IMR-90 (cell line): ENCODE results near the gene PTGES2. TPM values are rescaled to one million over a fixed set of nuclear protein-coding genes. Genes with fewer than 3 reads are reported as not detected.

Source experiments
- ATAC-seq: fragments of 200-7000 bp; cut with Tn5 transposase; 2 replicates; pipeline ENCODE4 v1.9.1; 2020; ENCODE audit warnings: low read depth, mild to moderate bottlenecking, moderate library complexity
- BruUV-seq: library from RNA; stranded (reverse); fragments of 400-500 nt; replicated peaks from 2 replicates; lab custom pipeline; 2021; lab: Mats Ljungman, UMichigan
- CTCF ChIA-PET: fragments of 300-600 bp; formaldehyde crosslinking; extraction: SDS; loops from one replicate; lab custom pipeline; 2021; ENCODE audit warnings: antibody characterized with exemption; lab: Yijun Ruan, JAX
- POLR2A ChIA-PET: fragments of 300-600 bp; sonication (Branson Sonifier 250); formaldehyde crosslinking; loops from one replicate; lab custom pipeline; 2022; ENCODE audit warnings: antibody characterized with exemption; ENCODE audit not compliant: unreplicated experiment; lab: Charles Lee
- DNase-seq: peaks from one replicate; pipeline ENCODE4 v3.0.0; 2013
- H2AFZ ChIP-seq: replicated peaks from 2 replicates; pipeline ENCODE3; 2013; ENCODE audit warnings: low read length, mild to moderate bottlenecking; ENCODE audit not compliant: poor library complexity
- H2AK5ac ChIP-seq: 2 replicates; pipeline ENCODE4 v1.6.1; 2013; ENCODE audit warnings: low read depth, low read length, inconsistent platforms
- H2AK9ac ChIP-seq: replicated peaks from 2 replicates; pipeline ENCODE3; 2013; ENCODE audit warnings: mild to moderate bottlenecking, low read depth, low read length, moderate library complexity; ENCODE audit not compliant: poor library complexity
- H2BK120ac ChIP-seq: 2 replicates; pipeline ENCODE4 v1.6.1; 2013; ENCODE audit warnings: low read depth, low read length, inconsistent platforms
- H2BK15ac ChIP-seq: 3 replicates; pipeline ENCODE4 v1.6.1; 2013; ENCODE audit warnings: low read depth, low read length, inconsistent platforms
- H2BK20ac ChIP-seq: 2 replicates; pipeline ENCODE4 v1.6.1; 2013; ENCODE audit warnings: low read depth, mild to moderate bottlenecking, inconsistent platforms, low read length, moderate library complexity
- H2BK5ac ChIP-seq: 2 replicates; pipeline ENCODE4 v1.6.1; 2013; ENCODE audit warnings: mild to moderate bottlenecking, low read depth, low read length, inconsistent platforms; ENCODE audit not compliant: poor library complexity, severe bottlenecking
- H3K14ac ChIP-seq: replicated peaks from 2 replicates; pipeline ENCODE4 v1.6.1; 2013; ENCODE audit warnings: low read depth, low read length, inconsistent platforms
- H3K18ac ChIP-seq: 2 replicates; pipeline ENCODE4 v1.6.1; 2013; ENCODE audit warnings: low read depth, low read length, control low read depth
- H3K23ac ChIP-seq: 2 replicates; pipeline ENCODE4 v1.6.1; 2013; ENCODE audit warnings: low read depth, low read length, inconsistent platforms
- H3K27ac ChIP-seq: 2 replicates; pipeline ENCODE4 v1.5.1; 2013; ENCODE audit warnings: mild to moderate bottlenecking, control low read depth, low read length; ENCODE audit not compliant: insufficient read depth
- H3K27me3 ChIP-seq: 2 replicates; pipeline ENCODE4 v1.6.1; 2013; ENCODE audit warnings: low read length; ENCODE audit not compliant: control insufficient read depth, insufficient read depth
- H3K36me3 ChIP-seq: 2 replicates; pipeline ENCODE4 v1.6.1; 2013; ENCODE audit warnings: low read length, mixed read lengths; ENCODE audit not compliant: control insufficient read depth, insufficient read depth
- H3K4ac ChIP-seq: 2 replicates; pipeline ENCODE4 v1.6.1; 2013; ENCODE audit warnings: low read depth, low read length, inconsistent platforms
- H3K4me1 ChIP-seq: 2 replicates; pipeline ENCODE4 v1.6.1; 2013; ENCODE audit warnings: low read length, mixed read lengths; ENCODE audit not compliant: control insufficient read depth, insufficient read depth
- H3K4me2 ChIP-seq: 2 replicates; pipeline ENCODE4 v1.6.1; 2013; ENCODE audit warnings: low read depth, mild to moderate bottlenecking, control low read depth, low read length, moderate library complexity
- H3K4me3 ChIP-seq: 2 replicates; pipeline ENCODE4 v1.5.1; 2013; ENCODE audit warnings: low read depth, mild to moderate bottlenecking, control low read depth, low read length, moderate library complexity; ENCODE audit not compliant: insufficient read depth
- H3K56ac ChIP-seq: 2 replicates; pipeline ENCODE4 v1.6.1; 2013; ENCODE audit warnings: low read length, inconsistent platforms; ENCODE audit not compliant: insufficient read depth; ENCODE audit errors: extremely low read depth
- H3K79me1 ChIP-seq, 2 experiments: 2 replicates each; pipeline ENCODE4 v1.6.1; 2013; ENCODE audit warnings: low read length in 2 of 2, inconsistent platforms in 1 of 2, low read depth in 1 of 2
- H3K9ac ChIP-seq: 2 replicates; pipeline ENCODE4 v1.6.1; 2013; ENCODE audit warnings: low read depth, low read length, control low read depth
- H3K9me1 ChIP-seq: 2 replicates; pipeline ENCODE4 v1.6.1; 2013; ENCODE audit warnings: low read length, inconsistent platforms; ENCODE audit not compliant: insufficient read depth
- H3K9me3 ChIP-seq: 2 replicates; pipeline ENCODE4 v1.6.1; 2013; ENCODE audit warnings: low read length; ENCODE audit not compliant: control insufficient read depth, insufficient read depth
- H4K20me1 ChIP-seq: 2 replicates; pipeline ENCODE4 v1.6.1; 2013; ENCODE audit warnings: low read length, inconsistent platforms; ENCODE audit not compliant: insufficient read depth
- H4K5ac ChIP-seq: 2 replicates; pipeline ENCODE4 v1.6.1; 2013; ENCODE audit warnings: mild to moderate bottlenecking, low read depth, low read length, control low read depth
- H4K8ac ChIP-seq, 2 experiments: 2 replicates each; pipeline ENCODE4 v1.6.1; 2013; ENCODE audit warnings: low read depth in 2 of 2, low read length in 2 of 2, control low read depth in 1 of 2, inconsistent platforms in 1 of 2
- H4K91ac ChIP-seq: 2 replicates; pipeline ENCODE4 v1.6.1; 2013; ENCODE audit warnings: low read depth, low read length, inconsistent platforms; ENCODE audit not compliant: insufficient read depth
- RFX5 ChIP-seq: IDR thresholded peaks from 2 replicates; pipeline ENCODE4 v1.8.0; 2012; ENCODE audit warnings: low read depth, mild to moderate bottlenecking, low read length, moderate library complexity
- SMC3 ChIP-seq: fragments of 150-350 bp; IDR thresholded peaks from 2 replicates; pipeline ENCODE4 v1.6.1; 2016; ENCODE audit warnings: low read depth, mild to moderate bottlenecking, antibody characterized with exemption, low read length, moderate library complexity
- USF2 ChIP-seq: fragments of 150-350 bp; IDR thresholded peaks from 2 replicates; pipeline ENCODE4 v1.6.1; 2017; ENCODE audit warnings: mild to moderate bottlenecking, antibody characterized with exemption, low read length, low read depth
- WGBS, 2 experiments: methylation state at CpG; one replicate each; pipeline versions ENCODE4 v1.1.5 to v1.1.7; 2013; ENCODE audit warnings: missing lambda C conversion rate in 2 of 2; ENCODE audit not compliant: insufficient read length in 1 of 2; ENCODE audit errors: extremely low coverage in 2 of 2; 5-methylcytosine and 5-hydroxymethylcytosine counted together
- dilution Hi-C: fragments of 300-500 bp; cut with HindIII; formaldehyde crosslinking; loops from one replicate; pipeline ENCODE4 v1.14.3; 2018; ENCODE audit warnings: low sequenced_read_pairs; ENCODE audit not compliant: unreplicated experiment
- in situ Hi-C: fragments of 300-500 bp; cut with MboI; formaldehyde crosslinking; loops from 3 replicates; pipeline ENCODE4 v1.14.3; 2019; ENCODE audit warnings: low sequenced_read_pairs, inconsistent platforms, mixed read lengths
- intact Hi-C: fragments of 100-400 bp; cut with micrococcal nuclease; formaldehyde crosslinking; loops from 2 replicates; pipeline ENCODE4 v1.10.0; 2022
- polyA plus RNA-seq, 3 experiments: library from polyadenylated mRNA; depleted of rRNA; stranded (reverse); fragments of >200 nt; gene quantifications; 2 replicates each; pipeline ENCODE4 v1.2.3, GENCODE V29; 2012; ENCODE audit warnings: low replicate concordance in 1 of 3
- total RNA-seq: library from RNA; depleted of rRNA; stranded (reverse); fragments of >200 nt; gene quantifications from 2 replicates; pipeline ENCODE4 v1.2.3, GENCODE V29; 2012

Gene PTGES2
- total and polyA plus RNA-seq, 2 of the 4 experiments (the other 2 are of a cell fraction), result 100 to 107 TPM

- Histone ChIP-seq H3K27me3 (no peaks in the 10 kb centered on the region), H2BK20ac (no peak overlapping the region), H3K18ac (no peak overlapping the region), H2BK15ac (no peak overlapping the region), H3K9me1 (peaks cover 2% of the 10 kb centered on the region), H3K36me3 (peaks cover 24% of the 10 kb centered on the region), H3K27ac (no peak overlapping the region), H3K4me3 (no peak overlapping the region), H2AK5ac (no peak overlapping the region), H3K4me2 (no peak overlapping the region), H4K91ac (no peak overlapping the region), H4K8ac (no peak overlapping the region), H3K4me1 (peaks cover 3% of the 10 kb centered on the region; the same call in 1 of the 2 replicates), H3K79me1 (peaks cover 3 to 15% of the 10 kb centered on the region in 2 experiments; a peak in 3 of 4 replicates), H2BK5ac (no peak overlapping the region), H3K14ac (no peak overlapping the region), H2AFZ (no peak overlapping the region), H3K4ac (no peak overlapping the region), H2BK120ac (no peak overlapping the region), H4K5ac (no peak overlapping the region), H4K20me1 (peaks cover 13% of the 10 kb centered on the region; the same call in 1 of the 2 replicates), H3K9me3 (no peaks in the 10 kb centered on the region), H3K9ac (no peak overlapping the region), H3K23ac (no peak overlapping the region), H3K56ac (no peak overlapping the region), H2AK9ac (peak overlapping the region; percentile 42)
- ChIA-PET POLR2A (no interaction called here), CTCF (no interaction called here)
- in situ Hi-C loops, result no loop called here
- TF ChIP-seq RFX5 (no peak), USF2 (no peak), SMC3 (no peak)
- dilution Hi-C loops, result no loop called here
- WGBS, 2 experiments, result 78% methylated on average over 11 of the region's 29 CpGs; no CpG with 5 or more reads in 1 of the 2 experiments
- DNase-seq, result no peak
- no peak for ATAC-seq
- BruUV-seq, result no TSS peak
- intact Hi-C loops, result no loop called here
These were observed 6.6 kb downstream of the PTGES2 start for GRCh38 chr9:128120741-128121465.
